Measurements from ENCODE around the gene TSPAN18. TPM values are rescaled to one million over a fixed set of nuclear protein-coding genes. Genes with fewer than 3 reads are reported as not detected.
A peak's percentile ranks its signal among the peaks of the same experiment; 100 is the strongest.

Gene TSPAN18
- total and polyA plus RNA-seq, 4 experiments from 2014 or later, result 7.3 to 48.6 (median 18.2) TPM

- Mint-ChIP-seq H3K27me3 (no peaks in the 10 kb centered on the region), H3K9me3 (peaks cover 0 to 6% (median 0%) of the 10 kb centered on the region in 8 donors), H3K36me3 (no peaks in the 10 kb centered on the region), H3K4me1 (peaks cover 15 to 32% (median 19%) of the 10 kb centered on the region in 4 donors), H3K4me3 (no peak overlapping the region), H3K27ac (peak overlapping the region in 5 of 7 donors; percentile 5 to 82 (median 15))
- DNase-seq, result no peak
- POLR2A ChIA-PET (ENCODE audit: partially characterized antibody), result interaction anchor here (0.9 kb wide), 1 partner anchor 12 kb away, joined by 3 read pairs; no protein-coding TSS in a partner anchor
- H3K4me3 ChIP-seq (ENCODE audit: low read length in 2 of 2), result no peak overlapping the region
- no peak overlapping the region for H3K27ac ChIP-seq (ENCODE audit: low read depth, low read length)
- H3K36me3 ChIP-seq (ENCODE audit: insufficient read depth, low read length), result no peaks in the 10 kb centered on the region
- intact Hi-C loops (cut with micrococcal nuclease), result no loop called here
- no peaks in the 10 kb centered on the region for H3K27me3 ChIP-seq (ENCODE audit: insufficient read depth, low read length)
- CTCF ChIA-PET (ENCODE audit: partially characterized antibody), result no interaction called here
- peaks cover 1% of the 10 kb centered on the region for H3K4me1 ChIP-seq (ENCODE audit: insufficient read depth, low read length)
- peaks cover 0 to 6% of the 10 kb centered on the region in 2 donors for H3K9me3 ChIP-seq (ENCODE audit: control insufficient read depth in 1 of 2, low read length in 2 of 2)
Observed at GRCh38 chr11:44699497-44700408, 27.0 kb upstream of the TSPAN18 start.

GRCh38 chr11:44701276-44701675 lies 25.5 kb upstream of the TSPAN18 start:
- Mint-ChIP-seq H3K27ac (no peak overlapping the region), H3K27me3 (no peaks in the 10 kb centered on the region), H3K4me1 (peaks cover 11 to 23% (median 16%) of the 10 kb centered on the region in 4 donors), H3K9me3 (peaks cover 0 to 6% (median under 1%) of the 10 kb centered on the region in 8 donors), H3K36me3 (no peaks in the 10 kb centered on the region), H3K4me3 (no peak overlapping the region)
- Histone ChIP-seq H3K4me3 (ENCODE audit: low read length in 2 of 2) (no peak overlapping the region), H3K27me3 (ENCODE audit: insufficient read depth, low read length) (no peaks in the 10 kb centered on the region), H3K27ac (ENCODE audit: low read depth, low read length) (no peak overlapping the region), H3K36me3 (ENCODE audit: insufficient read depth, low read length) (no peaks in the 10 kb centered on the region), H3K4me1 (ENCODE audit: insufficient read depth, low read length) (no peaks in the 10 kb centered on the region), H3K9me3 (ENCODE audit: control insufficient read depth in 1 of 2, low read length in 2 of 2) (peaks cover 0 to 6% of the 10 kb centered on the region in 2 donors)
- CTCF ChIA-PET (ENCODE audit: partially characterized antibody), result no interaction called here
- intact Hi-C loops (cut with micrococcal nuclease), result no loop called here
- POLR2A ChIA-PET (ENCODE audit: partially characterized antibody), result no interaction called here
- DNase-seq, result no peak

GRCh38 chr11:44702889-44703288 lies 23.9 kb upstream of the TSPAN18 start:
- H3K27ac Mint-ChIP-seq, result peak overlapping the region in 1 of 7 donors; percentile 6
- DNase-seq, result no peak
- Histone ChIP-seq H3K27me3 (ENCODE audit: insufficient read depth, low read length) (no peaks in the 10 kb centered on the region), H3K9me3 (ENCODE audit: control insufficient read depth in 1 of 2, low read length in 2 of 2) (peaks cover 0 to 6% of the 10 kb centered on the region in 2 donors), H3K4me1 (ENCODE audit: insufficient read depth, low read length) (no peaks in the 10 kb centered on the region), H3K36me3 (ENCODE audit: insufficient read depth, low read length) (no peaks in the 10 kb centered on the region), H3K27ac (ENCODE audit: low read depth, low read length) (no peak overlapping the region), H3K4me3 (ENCODE audit: low read length in 2 of 2) (no peak overlapping the region)
- H3K4me3 Mint-ChIP-seq, result no peak overlapping the region
- CTCF ChIA-PET (ENCODE audit: partially characterized antibody), result no interaction called here
- no peaks in the 10 kb centered on the region for H3K36me3 Mint-ChIP-seq
- peaks cover 0 to 6% (median under 1%) of the 10 kb centered on the region in 8 donors for H3K9me3 Mint-ChIP-seq
- no peaks in the 10 kb centered on the region for H3K27me3 Mint-ChIP-seq
- intact Hi-C loops (cut with micrococcal nuclease), result no loop called here
- POLR2A ChIA-PET (ENCODE audit: partially characterized antibody), result no interaction called here
- H3K4me1 Mint-ChIP-seq, result peaks cover 11 to 22% (median 16%) of the 10 kb centered on the region in 4 donors

- Histone ChIP-seq H3K27me3 (ENCODE audit: insufficient read depth, low read length) (no peaks in the 10 kb centered on the region), H3K4me3 (ENCODE audit: low read length in 2 of 2) (no peak overlapping the region), H3K4me1 (ENCODE audit: insufficient read depth, low read length) (peaks cover 23% of the 10 kb centered on the region), H3K9me3 (ENCODE audit: control insufficient read depth in 1 of 2, low read length in 2 of 2) (peaks cover 0 to 6% of the 10 kb centered on the region in 2 donors), H3K36me3 (ENCODE audit: insufficient read depth, low read length) (no peaks in the 10 kb centered on the region), H3K27ac (ENCODE audit: low read depth, low read length) (no peak overlapping the region)
- intact Hi-C loops (cut with micrococcal nuclease), result no loop called here
- Mint-ChIP-seq H3K27ac (peak overlapping the region in 1 of 7 donors; percentile 23), H3K9me3 (peaks cover 0 to 19% (median 4%) of the 10 kb centered on the region in 8 donors), H3K4me3 (no peak overlapping the region), H3K27me3 (no peaks in the 10 kb centered on the region), H3K4me1 (peaks cover 21 to 38% (median 29%) of the 10 kb centered on the region in 4 donors), H3K36me3 (peaks cover 0 to 3% of the 10 kb centered on the region in 2 donors)
- no peak for DNase-seq
- CTCF ChIA-PET (ENCODE audit: partially characterized antibody), result interaction anchor here (0.9 kb wide), 1 partner anchor 22 kb away, joined by 3 read pairs; no protein-coding TSS in a partner anchor
- POLR2A ChIA-PET (ENCODE audit: partially characterized antibody), result no interaction called here
Observed at GRCh38 chr11:44707094-44707493, 19.7 kb upstream of the TSPAN18 start.

- Histone ChIP-seq H3K4me1 (ENCODE audit: insufficient read depth, low read length) (peaks cover 23% of the 10 kb centered on the region), H3K4me3 (ENCODE audit: low read length in 2 of 2) (no peak overlapping the region), H3K27me3 (ENCODE audit: insufficient read depth, low read length) (no peaks in the 10 kb centered on the region), H3K36me3 (ENCODE audit: insufficient read depth, low read length) (no peaks in the 10 kb centered on the region), H3K27ac (ENCODE audit: low read depth, low read length) (no peak overlapping the region), H3K9me3 (ENCODE audit: control insufficient read depth in 1 of 2, low read length in 2 of 2) (peaks cover 0 to 6% of the 10 kb centered on the region in 2 donors)
- Mint-ChIP-seq H3K36me3 (peaks cover 0 to 3% of the 10 kb centered on the region in 2 donors), H3K9me3 (peaks cover 0 to 17% (median 4%) of the 10 kb centered on the region in 8 donors), H3K4me3 (no peak overlapping the region), H3K27me3 (no peaks in the 10 kb centered on the region), H3K4me1 (peaks cover 19 to 41% (median 28%) of the 10 kb centered on the region in 4 donors), H3K27ac (peak overlapping the region in 1 of 7 donors; percentile 29)
- ChIA-PET CTCF (ENCODE audit: partially characterized antibody) (no interaction called here), POLR2A (ENCODE audit: partially characterized antibody) (no interaction called here)
- no peak for DNase-seq
- intact Hi-C loops (cut with micrococcal nuclease), result no loop called here
Observed at GRCh38 chr11:44708009-44708408, 18.8 kb upstream of the TSPAN18 start.

- H3K27me3 Mint-ChIP-seq, result no peaks in the 10 kb centered on the region
- H3K4me3 Mint-ChIP-seq, result no peak overlapping the region
- CTCF ChIA-PET (ENCODE audit: partially characterized antibody), result no interaction called here
Observed at GRCh38 chr11:44708523-44709280, 18.1 kb upstream of the TSPAN18 start.

GRCh38 chr11:44709281-44709562 lies 17.5 kb upstream of the TSPAN18 start:
- H3K9me3 ChIP-seq (ENCODE audit: control insufficient read depth in 1 of 2, low read length in 2 of 2), result peaks cover 0 to under 1% of the 10 kb centered on the region in 2 donors
- peaks cover 23% of the 10 kb centered on the region for H3K4me1 ChIP-seq (ENCODE audit: insufficient read depth, low read length)
- intact Hi-C loops (cut with micrococcal nuclease), result no loop called here
- CTCF ChIA-PET (ENCODE audit: partially characterized antibody), result no interaction called here
- H3K9me3 Mint-ChIP-seq, result peaks cover 0 to 13% (median 4%) of the 10 kb centered on the region in 8 donors
- H3K27me3 Mint-ChIP-seq, result no peaks in the 10 kb centered on the region
- no peak overlapping the region for H3K4me3 Mint-ChIP-seq
- H3K4me3 ChIP-seq (ENCODE audit: low read length in 2 of 2), result no peak overlapping the region
- peaks cover 21 to 48% (median 30%) of the 10 kb centered on the region in 4 donors for H3K4me1 Mint-ChIP-seq
- peaks cover 0 to 3% of the 10 kb centered on the region in 2 donors for H3K36me3 Mint-ChIP-seq
- no peaks in the 10 kb centered on the region for H3K27me3 ChIP-seq (ENCODE audit: insufficient read depth, low read length)
- H3K36me3 ChIP-seq (ENCODE audit: insufficient read depth, low read length), result no peaks in the 10 kb centered on the region
- POLR2A ChIA-PET (ENCODE audit: partially characterized antibody), result no interaction called here
- no peak overlapping the region for H3K27ac ChIP-seq (ENCODE audit: low read depth, low read length)
- DNase-seq, result no peak
- H3K27ac Mint-ChIP-seq, result no peak overlapping the region

More at GRCh38 chr11:44708523-44709280, 18.1 kb upstream of the TSPAN18 start:
- Mint-ChIP-seq H3K9me3 (peaks cover 0 to 16% (median 4%) of the 10 kb centered on the region in 8 donors), H3K36me3 (peaks cover 0 to 3% of the 10 kb centered on the region in 2 donors), H3K27ac (peak overlapping the region in 3 of 7 donors; percentile 29 to 62 (median 33)), H3K4me1 (peaks cover 21 to 45% (median 29%) of the 10 kb centered on the region in 4 donors)
- H3K27ac ChIP-seq (ENCODE audit: low read depth, low read length), result no peak overlapping the region
- POLR2A ChIA-PET (ENCODE audit: partially characterized antibody), result no interaction called here
- peaks cover 0 to 5% of the 10 kb centered on the region in 2 donors for H3K9me3 ChIP-seq (ENCODE audit: control insufficient read depth in 1 of 2, low read length in 2 of 2)
- H3K4me1 ChIP-seq (ENCODE audit: insufficient read depth, low read length), result peaks cover 23% of the 10 kb centered on the region
- no peaks in the 10 kb centered on the region for H3K36me3 ChIP-seq (ENCODE audit: insufficient read depth, low read length)
- H3K4me3 ChIP-seq (ENCODE audit: low read length in 2 of 2), result no peak overlapping the region
- H3K27me3 ChIP-seq (ENCODE audit: insufficient read depth, low read length), result no peaks in the 10 kb centered on the region
- intact Hi-C loops (cut with micrococcal nuclease), result no loop called here
- DNase-seq, result no peak
